SIG-M5 treated with dmso at 0.1 percent for 504 hours (cell line): Measurements from ENCODE around the gene BANP.
"Not testable (repeated sequence)": the region's sequence is repeated elsewhere in the genome, so short reads cannot be mapped to it uniquely, and the experiment has no call there.

Source experiments
- DNase-seq: peaks from one replicate; lab custom pipeline; 2025; ENCODE audit not compliant: unreplicated experiment; lab: John Stamatoyannopoulos, UW

BANP gene

DNA sequence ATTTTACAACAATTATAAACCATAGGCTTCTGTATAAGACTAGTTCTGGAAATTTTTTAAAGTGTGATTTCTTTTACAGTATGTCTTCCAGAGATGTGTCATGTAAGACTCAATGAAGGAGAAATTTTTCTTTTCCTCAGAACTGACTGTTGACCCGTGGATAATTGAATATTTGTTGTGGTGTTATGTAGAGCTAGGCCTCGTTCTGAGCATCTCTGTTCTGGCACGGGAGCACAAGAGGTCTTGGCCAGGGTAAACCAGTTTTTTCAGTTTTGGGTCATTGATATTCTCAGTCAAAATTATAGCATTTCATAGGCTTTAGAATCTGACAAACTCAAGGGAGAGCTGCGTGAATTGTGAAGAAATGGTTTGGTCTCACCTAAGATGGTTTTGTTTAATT is 39.0 kb downstream of the BANP start:
- not testable (repeated sequence) for DNase-seq

DNA sequence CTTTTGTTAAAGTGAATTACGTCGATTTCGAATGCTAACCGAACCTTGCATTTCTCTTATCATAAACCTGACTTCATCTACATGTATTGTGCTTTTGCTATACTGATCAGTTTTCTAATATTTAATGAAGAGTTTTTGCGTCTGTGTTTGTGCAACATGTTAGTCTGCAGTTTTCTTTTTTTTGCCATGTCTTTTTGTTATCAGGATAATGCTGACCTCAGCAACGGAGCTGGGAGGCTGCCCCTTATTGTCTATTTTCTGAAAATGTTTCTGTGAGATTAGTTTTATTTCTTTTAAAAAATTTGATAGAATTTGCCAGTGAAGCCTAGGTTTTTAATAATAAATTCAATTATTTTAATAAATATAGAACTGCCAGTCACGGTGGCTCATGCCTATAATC is 40.9 kb downstream of the BANP start:
- not testable (repeated sequence) for DNase-seq

DNA sequence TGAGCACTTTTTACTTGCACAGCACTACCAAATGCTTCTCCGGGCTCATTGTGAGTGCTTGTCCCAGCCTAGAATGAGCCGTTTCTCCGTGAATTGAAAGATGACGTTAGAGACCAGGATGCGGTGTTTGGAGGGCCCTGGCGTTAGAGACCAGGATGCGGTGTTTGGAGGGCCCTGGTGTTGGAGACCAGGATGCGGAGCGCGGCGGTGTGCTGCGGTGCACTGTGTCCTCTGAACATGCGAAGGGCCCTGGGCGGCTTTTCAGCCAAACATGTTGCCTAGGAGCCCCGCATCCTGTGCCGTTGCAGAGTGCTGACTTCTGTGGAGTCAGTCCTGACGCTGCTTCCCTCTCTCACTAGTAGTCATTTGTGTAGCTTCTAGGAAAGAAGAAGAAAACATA is 42.7 kb downstream of the BANP start:
- DNase-seq: no peak

DNA sequence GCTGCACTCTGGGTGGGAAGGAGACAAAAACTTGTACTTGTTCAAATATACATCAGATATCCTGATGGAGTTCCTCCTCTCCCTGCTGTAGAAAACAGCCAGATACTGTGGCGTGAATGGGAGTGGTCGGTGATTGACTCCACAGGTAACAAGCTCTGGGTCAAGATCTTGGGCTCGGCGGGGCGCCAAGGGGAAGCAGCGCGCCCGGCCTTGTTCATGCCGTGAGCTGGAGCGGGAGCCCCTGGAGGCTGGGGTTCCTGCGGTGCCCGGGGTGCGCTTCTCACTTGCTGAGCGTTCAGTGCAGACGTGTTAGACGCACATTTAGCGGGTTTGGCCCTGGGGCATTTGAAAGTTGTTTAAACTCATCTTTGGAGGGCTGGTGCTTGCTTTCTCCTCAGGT is 44.4 kb downstream of the BANP start:
- DNase-seq: no peak

DNA sequence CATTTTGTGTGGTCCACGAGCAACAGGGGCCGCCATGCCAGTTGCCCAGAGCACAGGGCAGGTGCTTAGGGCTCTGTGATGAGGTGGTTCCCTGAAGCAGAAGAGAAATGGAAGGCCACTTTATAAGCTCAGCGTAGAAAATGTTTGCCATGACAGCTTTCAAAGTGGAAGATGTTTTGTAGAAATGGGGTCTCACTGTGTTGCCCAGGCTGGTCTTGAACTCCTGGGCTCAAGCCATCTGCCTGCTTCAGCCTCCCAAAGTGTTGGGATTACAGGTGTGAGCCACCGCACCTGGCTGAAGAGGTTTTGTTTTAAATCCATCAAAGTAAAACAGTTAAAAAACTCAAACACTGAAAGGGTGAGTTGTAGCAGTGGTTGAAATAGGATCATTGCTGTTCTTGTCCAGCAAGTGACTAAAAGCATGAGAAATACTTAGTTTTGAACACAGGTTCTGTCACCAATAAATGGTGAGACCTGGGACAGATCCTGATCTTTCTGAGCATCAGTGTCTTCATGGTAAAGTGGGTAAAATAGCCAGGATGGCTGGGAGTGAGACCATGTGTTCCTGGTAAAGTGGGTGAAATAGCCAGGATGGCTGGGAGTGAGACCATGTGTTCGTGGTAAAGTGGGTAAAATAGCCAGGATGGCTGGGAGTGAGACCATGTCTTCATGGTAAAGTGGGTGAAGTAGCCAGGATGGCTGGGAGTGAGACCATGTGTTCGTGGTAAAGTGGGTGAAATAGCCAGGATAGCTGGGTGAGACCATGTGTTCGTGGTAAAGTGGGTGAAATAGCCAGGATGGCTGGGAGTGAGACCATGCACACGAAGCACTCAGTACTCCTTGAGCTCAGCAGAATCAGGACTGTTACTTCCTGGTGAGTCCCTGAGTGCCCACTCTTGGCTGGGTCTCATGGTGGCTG is 46.0 kb downstream of the BANP start:
- no peak for DNase-seq

DNA sequence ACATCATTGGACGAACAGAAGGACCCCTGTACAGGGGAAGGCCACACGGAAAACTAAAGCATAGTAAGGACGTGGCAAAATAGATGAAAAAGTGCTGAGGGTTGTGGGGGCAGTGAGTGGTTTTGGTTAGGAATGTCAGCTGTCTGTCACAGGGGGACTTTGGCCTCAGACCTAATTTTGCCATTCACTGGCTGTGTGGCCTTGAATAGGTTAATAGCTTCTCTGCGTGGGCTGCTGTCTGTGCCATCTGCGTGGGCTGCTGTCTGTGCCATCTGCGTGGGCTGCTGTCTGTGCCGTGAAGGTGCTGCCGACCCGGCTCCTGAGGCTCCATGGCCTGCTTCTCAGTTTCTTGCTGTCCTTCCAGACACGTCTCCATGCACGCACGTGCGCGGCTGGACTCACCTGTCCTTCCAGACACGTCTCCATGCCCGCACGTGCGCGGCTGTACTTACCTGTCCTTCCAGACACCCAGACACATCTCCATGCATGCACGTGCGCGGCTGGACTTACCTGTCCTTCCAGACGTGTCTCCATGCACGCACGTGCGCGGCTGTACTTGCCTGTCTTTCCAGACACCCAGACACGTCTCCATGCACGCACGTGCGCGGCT is 47.1 kb downstream of the BANP start:
- DNase-seq: not testable (repeated sequence)

DNA sequence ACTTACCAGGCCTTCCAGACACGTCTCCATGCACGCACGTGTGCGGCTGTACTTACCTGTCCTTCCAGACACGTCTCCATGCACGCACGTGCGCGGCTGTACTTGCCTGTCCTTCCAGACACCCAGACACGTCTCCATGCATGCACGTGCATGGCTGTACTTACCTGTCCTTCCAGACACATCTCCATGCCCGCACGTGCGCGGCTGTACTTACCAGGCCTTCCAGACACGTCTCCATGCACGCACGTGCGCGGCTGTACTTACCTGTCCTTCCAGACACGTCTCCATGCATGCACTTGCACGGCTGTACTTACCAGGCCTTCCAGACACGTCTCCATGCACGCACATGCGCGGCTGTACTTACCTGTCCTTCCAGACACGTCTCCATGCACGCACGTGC is 47.8 kb downstream of the BANP start:
- DNase-seq: not testable (repeated sequence)

DNA sequence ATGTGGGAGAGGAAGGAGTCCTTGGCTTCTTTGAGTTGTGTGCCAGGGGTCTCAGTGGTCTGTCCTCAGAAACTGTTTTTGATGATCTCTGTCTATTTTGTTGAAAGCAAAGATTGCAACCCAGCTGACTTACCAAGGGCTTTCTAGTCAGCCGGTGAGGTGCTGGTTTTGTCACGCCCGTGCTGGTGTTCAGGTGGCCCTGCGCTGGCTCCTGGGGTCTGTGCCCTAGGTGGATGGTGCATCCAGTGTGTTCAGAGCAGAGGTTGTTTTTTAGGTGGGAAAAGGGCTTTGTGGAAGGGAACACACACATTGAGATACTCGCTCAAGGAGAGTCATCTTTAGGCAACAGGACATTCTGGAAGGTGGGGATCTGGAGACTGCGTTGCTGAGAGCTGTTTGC is 51.0 kb downstream of the BANP start:
- no peak for DNase-seq

DNA sequence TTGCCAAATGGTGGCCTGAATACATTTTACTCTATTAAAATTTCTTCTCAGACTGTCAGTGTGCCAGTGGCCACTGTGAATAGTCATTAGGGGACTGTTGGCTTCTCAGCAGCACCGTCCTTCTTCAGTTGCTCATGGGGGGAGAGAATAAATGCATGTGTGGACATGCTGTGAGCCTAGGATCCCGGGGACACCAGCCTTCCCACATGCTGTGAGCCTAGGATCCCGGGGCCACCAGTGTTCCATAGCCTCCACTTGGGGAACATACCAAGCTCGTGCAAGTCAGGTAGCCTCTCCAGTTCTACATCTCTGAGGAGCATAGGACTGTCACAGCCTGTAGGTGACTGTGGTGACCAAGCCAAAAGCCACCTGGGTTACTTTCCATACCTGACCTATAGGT is 51.5 kb downstream of the BANP start:
- DNase-seq: no peak

DNA sequence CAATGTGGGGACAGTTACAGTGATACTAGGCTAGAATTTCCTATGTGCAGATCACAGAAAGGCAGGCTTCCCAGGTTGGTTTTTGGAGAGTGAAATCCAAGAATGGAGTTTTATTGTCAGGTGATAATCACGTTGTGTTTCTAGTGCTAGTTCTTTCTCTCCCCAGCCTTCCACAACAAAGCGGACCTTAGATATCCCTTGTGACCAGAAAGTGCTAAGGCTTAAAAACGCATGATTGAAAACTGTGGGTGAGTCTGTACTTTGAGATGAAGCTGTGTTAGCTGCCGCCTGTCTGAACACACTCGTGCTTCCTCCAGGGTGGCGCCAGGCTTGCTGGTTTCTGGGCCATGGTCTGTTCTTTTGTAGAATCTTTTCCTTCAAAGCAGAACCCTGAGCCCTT is 52.1 kb downstream of the BANP start:
- no peak for DNase-seq

DNA sequence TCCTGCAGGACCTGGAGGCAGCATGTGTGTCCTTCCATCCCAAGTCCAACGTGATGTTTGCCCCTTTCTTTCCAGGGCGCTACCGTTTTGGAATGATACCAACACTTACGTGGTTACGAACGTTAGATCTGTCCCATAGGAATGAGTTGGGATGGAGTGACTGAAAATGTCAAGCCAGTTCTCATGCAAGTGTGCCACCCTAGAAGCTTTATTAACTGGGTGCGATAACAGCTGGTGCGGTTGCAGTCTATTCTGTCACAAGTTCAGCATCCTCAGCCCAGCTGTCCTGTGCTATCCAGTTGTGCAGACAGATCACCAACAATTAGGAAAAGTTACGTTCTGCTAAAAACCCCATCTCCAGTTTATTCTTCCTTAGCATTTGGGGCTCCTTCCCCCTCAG is 52.5 kb downstream of the BANP start:
- no peak for DNase-seq

DNA sequence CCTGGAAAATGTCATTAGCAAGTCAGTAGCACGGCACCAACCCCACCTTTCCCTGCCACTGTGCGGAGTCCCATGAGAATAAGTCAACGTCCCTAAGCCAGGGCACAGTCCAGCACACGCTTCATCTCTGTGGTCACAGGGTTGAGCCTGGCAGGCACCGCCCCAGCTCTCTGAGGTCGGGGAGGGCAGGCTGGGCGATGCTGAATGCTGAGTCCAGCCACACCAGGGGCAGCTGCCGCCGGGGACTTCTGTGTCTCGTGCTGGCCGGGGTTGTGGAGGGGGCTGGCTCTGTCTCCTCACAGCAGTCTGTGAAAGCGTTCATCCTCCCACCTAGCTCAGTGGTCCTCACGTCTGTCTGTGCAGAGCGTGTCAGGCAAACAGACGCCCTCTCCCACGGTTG is 53.2 kb downstream of the BANP start:
- DNase-seq: no peak

DNA sequence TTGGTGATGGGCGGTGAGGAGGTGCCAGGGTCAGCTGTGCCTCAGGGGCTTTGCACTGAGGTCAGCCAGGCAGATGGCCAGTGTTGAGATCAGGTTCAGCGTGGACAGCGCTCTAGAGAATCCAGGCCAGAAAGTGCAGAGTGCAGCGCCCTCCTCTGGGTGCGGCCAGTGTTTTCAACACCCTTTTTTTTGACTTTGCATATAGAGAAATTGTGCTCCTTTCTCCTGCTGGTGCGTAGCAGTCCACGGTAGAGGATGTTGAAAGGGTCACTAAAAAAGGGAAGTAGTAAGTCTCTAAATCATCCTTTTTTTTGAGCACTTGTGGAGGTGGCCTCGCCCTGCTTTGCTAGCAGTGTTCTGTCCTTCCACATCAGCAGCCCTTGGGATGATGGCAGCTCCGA is 53.9 kb downstream of the BANP start:
- peak; percentile 74 for DNase-seq

DNA sequence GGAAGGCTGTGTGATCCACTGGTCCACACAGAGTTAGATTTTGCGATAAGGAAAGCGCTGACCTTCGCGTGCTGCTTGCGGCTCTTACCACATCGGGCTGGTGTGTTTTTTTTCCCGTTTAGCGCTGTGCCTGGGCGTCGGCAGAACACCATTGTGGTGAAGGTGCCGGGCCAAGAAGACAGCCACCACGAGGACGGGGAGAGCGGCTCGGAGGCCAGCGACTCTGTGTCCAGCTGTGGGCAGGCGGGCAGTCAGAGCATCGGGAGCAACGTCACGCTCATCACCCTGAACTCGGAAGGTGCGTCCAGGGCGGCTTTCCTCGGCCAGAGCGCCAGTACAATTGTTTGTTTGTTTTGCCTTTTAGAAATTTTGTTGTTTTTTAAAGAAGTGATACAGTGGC is 54.7 kb downstream of the BANP start:
- DNase-seq: no peak

DNA sequence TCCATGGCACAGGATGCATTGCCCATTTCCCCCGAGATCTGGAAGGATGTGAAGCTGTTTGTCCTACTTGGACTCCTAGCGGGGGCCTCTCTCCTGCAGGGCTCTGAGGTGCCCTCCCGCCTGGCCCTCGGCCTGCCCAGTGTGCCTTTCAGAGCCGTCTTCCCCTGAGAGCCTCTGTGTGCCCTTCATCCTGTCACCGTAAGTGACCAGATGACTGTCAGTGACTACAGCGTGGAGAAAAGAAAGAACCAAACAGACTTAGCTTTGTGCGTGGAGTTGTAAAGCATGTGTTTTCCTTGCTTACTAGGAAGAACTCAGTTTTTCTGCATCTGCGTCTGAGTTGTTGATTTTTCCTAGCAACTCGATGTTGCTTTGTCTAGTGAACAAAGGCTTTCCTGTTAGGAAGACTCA is 56.1 kb downstream of the BANP start:
- no peak for DNase-seq

DNA sequence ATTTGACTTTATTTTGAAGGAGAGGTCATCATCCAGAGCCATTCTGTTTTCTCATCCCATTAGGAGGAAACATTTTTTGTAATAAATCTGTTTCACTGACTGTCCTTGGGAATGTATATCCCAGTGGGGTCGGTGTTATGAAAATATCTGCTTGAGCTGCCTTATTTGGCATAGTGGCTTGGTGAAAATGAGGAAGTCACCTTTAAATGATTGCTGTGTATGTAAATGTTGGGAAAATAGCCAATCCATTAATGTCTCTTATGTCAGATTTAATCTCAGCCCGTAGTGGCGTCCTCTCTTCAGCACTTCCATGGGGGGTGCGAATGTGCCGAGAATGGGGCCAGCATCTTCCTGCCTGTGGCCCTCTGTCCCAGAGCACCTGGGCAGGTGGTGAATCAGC is 57.6 kb downstream of the BANP start:
- DNase-seq: no peak

DNA sequence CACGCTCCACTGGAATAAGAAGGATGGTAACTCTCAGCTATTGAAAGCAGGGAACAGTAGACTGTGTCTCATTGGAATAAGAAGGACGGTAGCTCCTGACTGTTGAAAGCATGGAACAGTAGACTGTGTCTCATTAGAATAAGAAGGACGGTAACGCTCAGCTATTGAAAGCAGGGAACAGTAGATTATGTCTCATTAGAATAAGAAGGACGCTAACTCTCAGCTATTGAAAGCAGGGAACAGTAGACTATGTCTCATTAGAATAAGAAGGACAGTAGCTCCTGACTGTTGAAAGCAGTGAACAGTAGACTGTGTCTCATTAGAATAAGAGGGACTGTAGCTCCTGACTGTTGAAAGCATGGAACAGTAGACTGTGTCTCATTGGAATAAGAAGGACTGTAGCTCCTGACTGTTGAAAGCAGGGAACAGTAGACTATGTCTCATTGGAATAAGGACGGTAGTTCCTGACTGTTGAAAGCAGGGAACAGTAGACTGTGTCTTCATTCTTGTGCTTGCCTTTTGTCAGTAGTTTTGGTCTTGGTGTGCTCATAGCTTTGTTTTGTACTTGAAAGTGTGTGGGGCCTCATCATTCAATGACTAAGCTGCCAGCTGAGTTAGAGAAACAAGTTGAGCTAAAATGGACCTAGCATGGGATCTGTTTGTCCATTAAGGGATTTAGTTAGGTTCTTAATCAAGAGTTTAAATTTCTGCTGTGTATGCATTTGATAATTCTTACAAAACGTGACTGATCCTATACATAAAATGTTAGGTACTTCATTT is 58.5 kb downstream of the BANP start:
- DNase-seq: no peak

DNA sequence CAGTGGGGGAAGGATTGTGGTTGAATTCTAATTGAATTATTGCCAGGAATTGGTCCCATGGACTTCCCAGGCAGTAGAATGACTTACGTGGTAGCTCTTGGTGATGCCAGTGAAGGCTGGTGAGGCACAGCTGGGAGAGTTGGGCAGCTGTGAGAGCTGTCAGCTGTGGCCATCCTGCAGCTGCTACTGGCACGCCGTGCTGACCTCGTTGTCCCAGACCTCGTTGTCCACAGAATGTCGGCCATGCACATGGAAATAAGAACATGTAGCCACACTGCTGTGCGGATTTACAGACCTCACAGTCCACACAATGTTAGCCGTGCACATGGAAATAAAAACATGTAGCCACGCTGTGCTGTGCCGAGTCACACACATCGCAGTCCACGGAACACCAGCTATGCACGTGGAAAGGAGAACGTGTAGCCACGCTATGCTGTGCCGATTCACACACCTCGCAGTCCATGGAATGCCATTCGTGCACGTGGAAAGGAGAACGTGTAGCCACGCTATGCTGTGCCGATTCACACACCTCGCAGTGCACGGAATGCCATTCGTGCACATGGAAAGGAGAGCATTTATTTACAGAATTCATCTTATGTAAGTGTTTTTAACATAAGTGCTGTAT is 59.2 kb downstream of the BANP start:
- no peak for DNase-seq

DNA sequence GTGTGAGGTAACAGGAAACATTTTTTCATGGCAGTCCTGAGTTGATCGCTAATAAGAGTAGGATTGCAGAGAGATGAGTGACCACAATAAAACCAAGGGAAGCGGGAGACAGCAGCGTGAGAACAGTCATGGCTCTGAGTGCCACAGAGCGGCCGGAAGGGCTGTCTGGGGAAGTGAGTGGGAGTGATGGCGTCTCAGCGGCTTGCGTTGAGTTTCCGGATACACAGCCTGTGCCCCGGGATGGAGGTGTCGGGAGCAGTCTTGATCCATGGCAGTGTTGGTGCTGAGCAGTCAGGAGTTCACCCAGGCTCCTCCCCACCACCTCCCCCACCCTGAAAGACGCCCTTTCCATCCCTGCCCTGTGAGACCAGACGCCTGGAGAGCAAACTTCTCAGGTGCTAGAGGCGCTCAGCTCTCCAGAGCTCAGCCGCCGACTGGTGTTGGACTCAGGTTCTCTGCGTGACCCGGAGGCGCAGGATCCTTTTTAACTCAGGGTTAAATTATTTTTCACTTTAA is 59.8 kb downstream of the BANP start:
- DNase-seq: no peak

DNA sequence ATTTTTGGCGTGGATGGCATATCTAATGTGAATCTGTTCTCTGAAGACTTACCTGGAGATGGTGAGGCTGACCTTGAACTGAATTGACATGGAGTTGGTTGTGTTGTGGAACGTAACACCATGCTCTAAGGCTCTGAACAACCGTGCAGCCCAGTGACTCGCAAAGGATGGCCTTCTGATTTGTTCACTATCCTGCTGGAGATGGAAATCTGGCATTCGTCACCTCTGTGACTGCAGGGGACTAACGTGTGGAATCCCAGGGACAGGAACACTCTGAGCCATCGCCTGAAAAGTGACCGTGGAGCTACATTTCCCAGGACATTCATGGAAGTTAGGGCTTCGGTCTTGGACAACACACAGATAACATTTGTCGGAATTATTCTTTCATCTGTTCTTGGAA is 61.1 kb downstream of the BANP start:
- DNase-seq: no peak

DNA sequence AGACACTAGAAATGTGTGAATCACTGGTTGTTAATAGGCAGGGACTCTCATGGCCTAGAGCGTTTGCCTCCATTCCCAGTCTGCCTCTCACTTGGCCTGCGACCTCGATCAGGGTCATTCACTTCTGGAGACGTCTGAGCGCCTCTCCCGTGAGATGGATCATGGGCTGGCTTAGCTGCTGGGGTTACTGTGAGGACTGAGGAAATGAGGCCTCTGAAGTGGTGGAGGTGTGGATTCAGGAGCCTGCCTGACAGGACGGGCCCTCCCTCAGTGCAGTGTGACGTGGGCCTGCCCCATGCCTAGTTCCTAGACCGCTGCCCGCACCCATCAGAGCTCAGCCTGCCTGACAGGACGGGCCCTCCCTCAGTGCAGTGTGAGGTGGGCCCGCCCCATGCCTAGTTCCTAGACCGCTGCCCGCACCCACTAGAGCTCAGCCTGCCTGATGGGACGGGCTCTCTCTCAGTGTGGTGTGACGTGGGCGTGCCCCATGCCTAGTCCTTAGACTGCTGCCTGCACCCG is 61.9 kb downstream of the BANP start:
- DNase-seq: no peak
